Sigmoid colon (tissue), 7 donors: Measurements from ENCODE around the gene SORCS2. TPM values are rescaled to one million over a fixed set of nuclear protein-coding genes. Genes with fewer than 3 reads are reported as not detected.

ENCODE experiments used
- DNase-seq: peaks from one replicate; pipeline ENCODE4 v3.0.0-alpha.2; 2019
- H3K27ac ChIP-seq, 4 donors: fragments of 200-600 bp; sonication (generic); one replicate each; pipeline ENCODE4 v1.5.1; 2016 to 2019; ENCODE audit warnings: mild to moderate bottlenecking in 1 of 4
- H3K27me3 ChIP-seq, 3 donors: fragments of 200-600 bp; sonication (generic); one replicate each; pipeline ENCODE4 v1.5.1; 2019; ENCODE audit warnings: mild to moderate bottlenecking in 1 of 3
- H3K36me3 ChIP-seq, 4 donors: fragments of 200-600 bp; sonication (generic); one replicate each; pipeline ENCODE4 v1.5.1; 2016 to 2019
- H3K4me1 ChIP-seq, 4 donors: fragments of 200-600 bp; sonication (generic); one replicate each; pipeline ENCODE4 v1.5.1; 2017 to 2019
- H3K4me3 ChIP-seq, 4 donors: fragments of 200-600 bp; sonication (generic); one replicate each; pipeline ENCODE4 v1.5.1; 2017 to 2019; ENCODE audit warnings: mild to moderate bottlenecking in 2 of 4, moderate library complexity in 1 of 4
- H3K9me3 ChIP-seq, 4 donors: fragments of 200-600 bp in 3 of 4; sonication (generic) in 3 of 4; one replicate each; pipeline versions ENCODE4 v1.5.1 to v1.6.1; 2013 to 2019
- EP300 ChIP-seq, 4 donors: sonication (generic); formaldehyde crosslinking; IDR thresholded peaks; one replicate each; pipeline ENCODE4 v1.6.1; 2017; ENCODE audit warnings: antibody characterized with exemption in 4 of 4
- POLR2A ChIP-seq, 2 donors: fragments of 450-650 bp; IDR thresholded peaks; one replicate each; pipeline ENCODE4 v1.6.1; 2016; ENCODE audit warnings: antibody characterized with exemption in 2 of 2, mild to moderate bottlenecking in 2 of 2, moderate library complexity in 2 of 2
- POLR2AphosphoS5 ChIP-seq, 4 donors: sonication (generic); formaldehyde crosslinking; IDR thresholded peaks; one replicate each; pipeline ENCODE4 v1.6.1; 2017; ENCODE audit warnings: antibody characterized with exemption in 4 of 4
- WGBS, 2 donors: extraction: QIAGEN DNeasy Blood & Tissue Kit; methylation state at CpG; one replicate each; pipeline ENCODE4 v1.1.7; 2013; 5-methylcytosine and 5-hydroxymethylcytosine counted together
- intact Hi-C: fragments of 100-400 bp; cut with DNase I; formaldehyde crosslinking; loops from one replicate; pipeline ENCODE4 v1.15.1; 2023
- polyA plus RNA-seq, 3 donors: library from polyadenylated mRNA; stranded (reverse); fragments of 200-250 nt; gene quantifications; one replicate each; pipeline ENCODE4 v1.2.3, GENCODE V29; 2013
- total RNA-seq, 4 donors: library from RNA; depleted of rRNA; stranded (reverse); fragments of >200 nt; gene quantifications; one replicate each; pipeline ENCODE4 v1.1.0, GENCODE V29; 2016
- TF ChIP-seq, protein P1 (sequence below), 4 experiments: fragments of 450-650 bp in 3 of 4; fragments of 200-600 bp in 1 of 4; IDR thresholded peaks; one replicate each; pipeline ENCODE4 v1.5.1; 2016 to 2019; ENCODE audit warnings: antibody characterized with exemption in 4 of 4, mild to moderate bottlenecking in 3 of 4, moderate library complexity in 2 of 4
- donor health status: healthy with polysubstance abuse.
- donor health status: Bipolar disorder and iron deficiency.
- donor health status: healthy.

SORCS2 gene
- total and polyA plus RNA-seq, 7 donors: 1.8 to 6.4 (median 3.9) TPM; not detected in 2

- intact Hi-C loops: no loop called here
- 72 to 74% methylated on average over 7 of the region's 7 CpGs for WGBS, 2 donors
- Histone ChIP-seq H3K9me3 (peaks cover 0 to 12% (median 10%) of the 10 kb centered on the region in 4 donors), H3K27ac (no peak overlapping the region), H3K4me3 (no peak overlapping the region), H3K27me3 (no peaks in the 10 kb centered on the region), H3K36me3 (no peaks in the 10 kb centered on the region), H3K4me1 (no peaks in the 10 kb centered on the region)
- TF ChIP-seq POLR2AphosphoS5 (IDR thresholded peaks at IDR 0.05) (no peak), POLR2A (IDR thresholded peaks at IDR 0.05) (no peak), EP300 (IDR thresholded peaks at IDR 0.05) (no peak)
- TF ChIP-seq, protein P1, sequence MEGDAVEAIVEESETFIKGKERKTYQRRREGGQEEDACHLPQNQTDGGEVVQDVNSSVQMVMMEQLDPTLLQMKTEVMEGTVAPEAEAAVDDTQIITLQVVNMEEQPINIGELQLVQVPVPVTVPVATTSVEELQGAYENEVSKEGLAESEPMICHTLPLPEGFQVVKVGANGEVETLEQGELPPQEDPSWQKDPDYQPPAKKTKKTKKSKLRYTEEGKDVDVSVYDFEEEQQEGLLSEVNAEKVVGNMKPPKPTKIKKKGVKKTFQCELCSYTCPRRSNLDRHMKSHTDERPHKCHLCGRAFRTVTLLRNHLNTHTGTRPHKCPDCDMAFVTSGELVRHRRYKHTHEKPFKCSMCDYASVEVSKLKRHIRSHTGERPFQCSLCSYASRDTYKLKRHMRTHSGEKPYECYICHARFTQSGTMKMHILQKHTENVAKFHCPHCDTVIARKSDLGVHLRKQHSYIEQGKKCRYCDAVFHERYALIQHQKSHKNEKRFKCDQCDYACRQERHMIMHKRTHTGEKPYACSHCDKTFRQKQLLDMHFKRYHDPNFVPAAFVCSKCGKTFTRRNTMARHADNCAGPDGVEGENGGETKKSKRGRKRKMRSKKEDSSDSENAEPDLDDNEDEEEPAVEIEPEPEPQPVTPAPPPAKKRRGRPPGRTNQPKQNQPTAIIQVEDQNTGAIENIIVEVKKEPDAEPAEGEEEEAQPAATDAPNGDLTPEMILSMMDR (IDR thresholded peaks at IDR 0.05): no peak
- DNase-seq: no peak
These were observed 365.1 kb downstream of the SORCS2 start for GRCh38 chr4:7557456-7557855.

DNA sequence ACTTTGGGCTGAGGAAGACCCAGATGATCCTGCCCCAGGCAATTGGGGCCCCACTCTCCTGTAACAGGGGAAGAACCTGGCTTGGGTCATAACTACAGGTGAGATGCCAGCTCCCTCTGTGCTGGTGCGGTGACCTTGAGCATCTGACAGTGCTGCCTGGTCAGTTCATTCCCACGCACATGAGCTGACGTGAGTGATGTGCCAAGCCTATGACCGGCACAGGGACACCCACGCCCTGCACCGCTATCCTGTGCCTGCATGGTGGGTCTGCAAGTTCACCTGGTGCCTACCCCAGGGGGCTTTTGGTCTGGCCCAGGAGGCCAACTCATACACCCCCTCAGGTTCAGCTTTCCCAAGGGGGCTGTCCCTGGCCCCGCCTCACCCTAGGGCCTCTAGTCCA is 366.1 kb downstream of the SORCS2 start:
- DNase-seq: no peak
- TF ChIP-seq EP300 (IDR thresholded peaks at IDR 0.05) (no peak), POLR2A (IDR thresholded peaks at IDR 0.05) (no peak), POLR2AphosphoS5 (IDR thresholded peaks at IDR 0.05) (no peak)
- TF ChIP-seq, protein P1 (IDR thresholded peaks at IDR 0.05): no peak
- H3K27me3 ChIP-seq: no peaks in the 10 kb centered on the region
- peaks cover 0 to 7% (median 3%) of the 10 kb centered on the region in 4 donors for H3K9me3 ChIP-seq
- no peaks in the 10 kb centered on the region for H3K4me1 ChIP-seq
- no peak overlapping the region for H3K4me3 ChIP-seq
- H3K36me3 ChIP-seq: no peaks in the 10 kb centered on the region
- WGBS, 2 donors: 93 to 94% methylated on average over 7 of the region's 7 CpGs
- intact Hi-C loops: no loop called here
- no peak overlapping the region for H3K27ac ChIP-seq

GRCh38 chr4:7559316-7559715 is 367.0 kb downstream of the SORCS2 start:
- WGBS, 2 donors: 87 to 89% methylated on average over 7 of the region's 7 CpGs
- TF ChIP-seq POLR2AphosphoS5 (IDR thresholded peaks at IDR 0.05) (no peak), EP300 (IDR thresholded peaks at IDR 0.05) (no peak), POLR2A (IDR thresholded peaks at IDR 0.05) (no peak)
- TF ChIP-seq, protein P1 (IDR thresholded peaks at IDR 0.05): no peak
- DNase-seq: no peak

DNA sequence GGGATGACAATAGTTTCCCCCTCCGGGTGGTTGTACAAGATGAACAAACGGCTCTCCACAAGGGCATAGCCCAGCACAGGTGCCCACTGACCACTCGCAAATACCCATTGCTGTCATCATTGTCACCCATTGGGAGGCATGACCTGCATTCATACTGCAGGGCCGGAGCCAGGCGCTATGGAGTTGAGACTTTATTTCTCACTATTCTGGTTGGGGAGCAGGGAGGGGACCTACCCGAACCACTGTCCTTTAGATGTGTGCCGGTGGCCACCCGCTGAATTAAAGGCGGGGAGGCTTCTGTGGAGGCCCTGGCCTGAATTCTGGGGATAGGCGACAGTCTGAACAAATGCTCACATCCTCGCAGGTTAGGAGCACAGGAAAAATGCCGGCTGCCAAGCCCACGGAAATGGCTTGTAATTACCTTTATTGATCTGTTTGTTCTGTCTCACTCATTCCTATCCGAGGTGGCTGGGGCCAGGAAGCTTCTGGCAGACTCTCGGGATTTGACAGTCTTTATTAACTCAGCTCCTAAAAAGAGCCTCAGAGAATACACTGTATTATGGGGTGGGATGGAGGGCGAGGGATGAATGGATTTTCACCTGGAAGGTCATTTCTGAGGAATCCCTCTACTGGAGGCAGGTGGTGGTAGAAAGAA is 367.5 kb downstream of the SORCS2 start:
- TF ChIP-seq POLR2AphosphoS5 (IDR thresholded peaks at IDR 0.05) (no peak), POLR2A (IDR thresholded peaks at IDR 0.05) (no peak), EP300 (IDR thresholded peaks at IDR 0.05) (no peak)
- TF ChIP-seq, protein P1 (IDR thresholded peaks at IDR 0.05): no peak
- Histone ChIP-seq H3K27ac (no peak overlapping the region), H3K9me3 (no peaks in the 10 kb centered on the region), H3K4me1 (no peaks in the 10 kb centered on the region), H3K27me3 (no peaks in the 10 kb centered on the region), H3K4me3 (no peak overlapping the region), H3K36me3 (no peaks in the 10 kb centered on the region)
- intact Hi-C loops: no loop called here
- DNase-seq: no peak
- WGBS, 2 donors: 46 to 70% methylated on average over 16 of the region's 16 CpGs

More at GRCh38 chr4:7559316-7559715, 367.0 kb downstream of the SORCS2 start:
- Histone ChIP-seq H3K27me3 (no peaks in the 10 kb centered on the region), H3K27ac (no peak overlapping the region), H3K4me3 (no peak overlapping the region), H3K9me3 (no peaks in the 10 kb centered on the region), H3K4me1 (no peaks in the 10 kb centered on the region), H3K36me3 (no peaks in the 10 kb centered on the region)
- intact Hi-C loops: no loop called here

- 68 to 91% methylated on average over 2 of the region's 2 CpGs for WGBS, 2 donors
- DNase-seq: no peak
- Histone ChIP-seq H3K4me1 (no peaks in the 10 kb centered on the region), H3K27ac (no peak overlapping the region), H3K27me3 (no peaks in the 10 kb centered on the region), H3K4me3 (no peak overlapping the region), H3K36me3 (no peaks in the 10 kb centered on the region), H3K9me3 (no peaks in the 10 kb centered on the region)
- intact Hi-C loops: no loop called here
- no peak for TF ChIP-seq POLR2A (IDR thresholded peaks at IDR 0.05)
- TF ChIP-seq EP300 (IDR thresholded peaks at IDR 0.05): no peak
- TF ChIP-seq, protein P1 (IDR thresholded peaks at IDR 0.05): no peak
- no peak for TF ChIP-seq POLR2AphosphoS5 (IDR thresholded peaks at IDR 0.05)
These were observed 369.2 kb downstream of the SORCS2 start for GRCh38 chr4:7561557-7561956.
